Gastroesophageal sphincter (tissue), 4 donors: ENCODE data around the gene RFX4. TPM values are rescaled to one million over a fixed set of nuclear protein-coding genes. Genes with fewer than 3 reads are reported as not detected.

Experiments
- ATAC-seq: fragments of 150-250 bp; one replicate; pipeline ENCODE4 v1.9.1; 2016; ENCODE audit warnings: mild to moderate bottlenecking, moderate library complexity
- H3K27ac ChIP-seq, 4 donors: fragments of 200-600 bp; sonication (generic) in 3 of 4; 1 replicate in 3 of 4; 2 replicates in 1 of 4; pipeline ENCODE4 v1.5.1; 2016 to 2019
- H3K27me3 ChIP-seq: fragments of 200-600 bp; sonication (generic); one replicate; pipeline ENCODE4 v1.5.1; 2019
- H3K36me3 ChIP-seq, 2 donors: fragments of 200-600 bp; sonication (generic); one replicate each; pipeline ENCODE4 v1.5.1; 2019; ENCODE audit warnings: control low read depth in 1 of 2
- H3K4me1 ChIP-seq, 3 donors: fragments of 200-600 bp; sonication (generic); 1 replicate in 2 of 3; 2 replicates in 1 of 3; pipeline ENCODE4 v1.5.1; 2016 to 2019; ENCODE audit warnings: control low read depth in 2 of 3
- H3K4me3 ChIP-seq, 2 donors: fragments of 200-600 bp; sonication (generic); one replicate each; pipeline ENCODE4 v1.5.1; 2019; ENCODE audit warnings: mild to moderate bottlenecking in 1 of 2, moderate library complexity in 1 of 2
- H3K9me3 ChIP-seq, 3 donors: fragments of 200-600 bp; sonication (generic); one replicate each; pipeline ENCODE4 v1.5.1; 2017 to 2019; ENCODE audit warnings: control low read depth in 2 of 3
- CTCF ChIP-seq, 4 experiments: fragments of 200-600 bp in 2 of 4; fragments of 450-650 bp in 2 of 4; sonication (generic) in 1 of 4; IDR thresholded peaks; one replicate each; pipeline ENCODE4 v1.5.1; 2017 to 2019; ENCODE audit warnings: antibody characterized with exemption in 4 of 4, mild to moderate bottlenecking in 2 of 4, moderate library complexity in 2 of 4
- EP300 ChIP-seq: sonication (generic); formaldehyde crosslinking; IDR thresholded peaks from one replicate; pipeline ENCODE4 v1.6.1; 2017; ENCODE audit warnings: antibody characterized with exemption, mild to moderate bottlenecking
- POLR2A ChIP-seq, 2 donors: fragments of 450-650 bp; IDR thresholded peaks; one replicate each; pipeline ENCODE4 v1.6.1; 2017; ENCODE audit warnings: antibody characterized with exemption in 2 of 2, mild to moderate bottlenecking in 2 of 2, moderate library complexity in 1 of 2
- POLR2AphosphoS5 ChIP-seq: sonication (generic); formaldehyde crosslinking; IDR thresholded peaks from one replicate; pipeline ENCODE4 v1.6.1; 2017; ENCODE audit warnings: antibody characterized with exemption
- WGBS, 2 donors: methylation state at CpG; one replicate each; pipeline ENCODE4 v1.1.5; 2018; ENCODE audit warnings: low coverage in 1 of 2; 5-methylcytosine and 5-hydroxymethylcytosine counted together
- total RNA-seq, 4 donors: library from RNA; depleted of rRNA; stranded (reverse); fragments of >200 nt; gene quantifications; one replicate each; pipeline ENCODE4 v1.1.0, GENCODE V29; 2016

Gene RFX4
- total RNA-seq, 4 donors from 2014 or later, result not detected

- Histone ChIP-seq H3K9me3 (no peaks in the 10 kb centered on the region), H3K36me3 (no peaks in the 10 kb centered on the region), H3K27ac (peak overlapping the region in 1 of 4 donors; percentile 26), H3K27me3 (peaks cover 10% of the 10 kb centered on the region), H3K4me1 (no peaks in the 10 kb centered on the region), H3K4me3 (no peak overlapping the region)
- WGBS, 2 donors, result 87 to 89% methylated on average over 8 to 13 of the region's 16 CpGs
- TF ChIP-seq CTCF (IDR thresholded peaks at IDR 0.05), result no peak
- no peak for TF ChIP-seq POLR2A (IDR thresholded peaks at IDR 0.05)
- TF ChIP-seq POLR2AphosphoS5, result no peak
- no peak for TF ChIP-seq EP300
- ATAC-seq, result peak; percentile 31
These were observed 61.7 kb downstream of the RFX4 start for GRCh38 chr12:106644335-106645073.

- no peak overlapping the region for H3K27ac ChIP-seq
- no peaks in the 10 kb centered on the region for H3K9me3 ChIP-seq
- no peaks in the 10 kb centered on the region for H3K4me1 ChIP-seq
- H3K4me3 ChIP-seq, result no peak overlapping the region
- TF ChIP-seq EP300 (no peak), POLR2AphosphoS5 (no peak), POLR2A (IDR thresholded peaks at IDR 0.05) (no peak), CTCF (IDR thresholded peaks at IDR 0.05) (no peak)
- WGBS, 2 donors, result 79 to 93% methylated on average over 8 to 15 of the region's 16 CpGs
- no peaks in the 10 kb centered on the region for H3K36me3 ChIP-seq
- ATAC-seq, result peak; percentile 72
- H3K27me3 ChIP-seq, result peaks cover 10% of the 10 kb centered on the region
These were observed 62.2 kb downstream of the RFX4 start for GRCh38 chr12:106645074-106645421.

- peak; percentile 33 for ATAC-seq
These were observed 62.9 kb downstream of the RFX4 start for GRCh38 chr12:106645465-106646330.

GRCh38 chr12:106646472-106646871, 63.7 kb downstream of the RFX4 start:
- WGBS, 2 donors, result 70 to 86% methylated on average over 1 to 2 of the region's 2 CpGs
- no peaks in the 10 kb centered on the region for H3K4me1 ChIP-seq
- ATAC-seq, result no peak
- no peak for TF ChIP-seq CTCF (IDR thresholded peaks at IDR 0.05)
- TF ChIP-seq POLR2A (IDR thresholded peaks at IDR 0.05), result no peak
- H3K4me3 ChIP-seq, result no peak overlapping the region
- H3K9me3 ChIP-seq, result no peaks in the 10 kb centered on the region
- peaks cover 10% of the 10 kb centered on the region for H3K27me3 ChIP-seq
- H3K27ac ChIP-seq, result no peak overlapping the region
- no peaks in the 10 kb centered on the region for H3K36me3 ChIP-seq

More at GRCh38 chr12:106645465-106646330, 62.9 kb downstream of the RFX4 start:
- WGBS, 2 donors, result 86% methylated on average over 4 to 6 of the region's 6 CpGs
- no peak overlapping the region for H3K4me3 ChIP-seq
- TF ChIP-seq CTCF (IDR thresholded peaks at IDR 0.05) (no peak), EP300 (no peak), POLR2A (IDR thresholded peaks at IDR 0.05) (no peak), POLR2AphosphoS5 (no peak)
- H3K27ac ChIP-seq, result no peak overlapping the region
- no peaks in the 10 kb centered on the region for H3K9me3 ChIP-seq
- peaks cover 10% of the 10 kb centered on the region for H3K27me3 ChIP-seq
- no peaks in the 10 kb centered on the region for H3K4me1 ChIP-seq
- H3K36me3 ChIP-seq, result no peaks in the 10 kb centered on the region
